Stomach (tissue), 19 donors: ENCODE results near the gene TMED7. TPM values are rescaled to one million over a fixed set of nuclear protein-coding genes. Genes with fewer than 3 reads are reported as not detected.
"Not testable (repeated sequence)": the region's sequence is repeated elsewhere in the genome, so short reads cannot be mapped to it uniquely, and the experiment has no call there.

Experiments
- DNase-seq, 2 donors: peaks; one replicate each; pipeline versions ENCODE4 v3.0.0 to v3.0.0-alpha.2; 2013 to 2019
- H3K27ac ChIP-seq, 5 donors: fragments of 200-600 bp in 4 of 5; sonication (generic) in 4 of 5; one replicate each; pipeline ENCODE4 v1.5.1; 2013 to 2019; ENCODE audit warnings: mild to moderate bottlenecking in 1 of 5, moderate library complexity in 1 of 5
- H3K27me3 ChIP-seq, 3 donors: fragments of 200-600 bp; sonication (generic); one replicate each; pipeline ENCODE4 v1.5.1; 2017 to 2019; ENCODE audit warnings: mixed run types in 1 of 3
- H3K36me3 ChIP-seq, 4 donors: fragments of 200-600 bp; sonication (generic); 1 replicate in 3 of 4; 2 replicates in 1 of 4; pipeline ENCODE4 v1.5.1; 2016 to 2019
- H3K4me1 ChIP-seq, 4 donors: fragments of 200-600 bp; sonication (generic); one replicate each; pipeline ENCODE4 v1.5.1; 2016 to 2019
- H3K4me3 ChIP-seq, 4 donors: fragments of 200-600 bp; sonication (generic) in 3 of 4; one replicate each; pipeline ENCODE4 v1.5.1; 2016 to 2019; ENCODE audit warnings: mild to moderate bottlenecking in 1 of 4
- H3K9me3 ChIP-seq, 4 donors: fragments of 200-600 bp; sonication (generic); one replicate each; pipeline ENCODE4 v1.5.1; 2016 to 2019
- CTCF ChIP-seq, 7 experiments: fragments of 450-650 bp in 4 of 7; fragments of 200-600 bp in 3 of 7; sonication (generic) in 3 of 7; IDR thresholded peaks; one replicate each; pipeline ENCODE4 v1.5.1; 2016 to 2019; ENCODE audit warnings: antibody characterized with exemption in 7 of 7, control low read depth in 2 of 7, mild to moderate bottlenecking in 1 of 7
- EP300 ChIP-seq: sonication (generic); formaldehyde crosslinking; IDR thresholded peaks from one replicate; pipeline ENCODE4 v1.6.1; 2017; ENCODE audit warnings: antibody characterized with exemption
- POLR2A ChIP-seq, 4 donors: fragments of 450-650 bp; IDR thresholded peaks; one replicate each; pipeline ENCODE4 v1.6.1; 2016; ENCODE audit warnings: antibody characterized with exemption in 4 of 4, control low read depth in 2 of 4, mild to moderate bottlenecking in 1 of 4, moderate library complexity in 1 of 4
- POLR2AphosphoS5 ChIP-seq, 3 donors: sonication (generic); formaldehyde crosslinking; IDR thresholded peaks; one replicate each; pipeline ENCODE4 v1.6.1; 2016; ENCODE audit warnings: antibody characterized with exemption in 3 of 3
- WGBS, 5 donors: extraction: QIAGEN DNeasy Blood & Tissue Kit in 3 of 5; methylation state at CpG; one replicate each; pipeline versions ENCODE4 v1.1.5 to v1.1.7; 2013 to 2018; 5-methylcytosine and 5-hydroxymethylcytosine counted together
- intact Hi-C: fragments of 100-400 bp; cut with DNase I; formaldehyde crosslinking; loops from one replicate; pipeline ENCODE4 v1.15.1; 2023; ENCODE audit warnings: low total_unique reads
- long read RNA-seq, 10 donors: transcript quantifications; one replicate each; lab custom pipeline, GENCODE V29; 2026
- polyA plus RNA-seq, 3 donors: library from polyadenylated mRNA; stranded (reverse); fragments of 200-250 nt; gene quantifications; one replicate each; pipeline ENCODE4 v1.2.3, GENCODE V29; 2013
- total RNA-seq, 5 donors: library from RNA; depleted of rRNA; stranded (reverse); fragments of >200 nt; gene quantifications; one replicate each; pipeline versions ENCODE4 v1.1.0 to v1.2.3, GENCODE V29; 2014 to 2016
- donor health status: healthy with polysubstance abuse.
- donor health status: Bipolar disorder and iron deficiency.
- donor health status: healthy.

TMED7 gene
- total RNA-seq (100 to 1,000 TPM in 2 of 5 donors, 10 to 100 TPM in 2, 1 to 10 TPM in 1; 9.8 to 169 (median 54.3) TPM), polyA plus RNA-seq (10 to 100 TPM; 12.8 to 16.5 (median 13.9) TPM)
- long read RNA-seq, donor 1, transcript TMED7-201 (3 exons, 3,757 nt), result major isoform, 8 of 8 reads
- long read RNA-seq, donor 1, partial matches to known transcripts, result 0 of 8 reads
- long read RNA-seq, donor 1, other reads (novel, unspliced or antisense), result 0 of 8 reads
- long read RNA-seq, donor 2, transcript TMED7-201 (3 exons, 3,757 nt), result major isoform, 15 of 15 reads
- long read RNA-seq, donor 2, partial matches to known transcripts, result 0 of 15 reads
- long read RNA-seq, donor 2, other reads (novel, unspliced or antisense), result 0 of 15 reads
- long read RNA-seq, donor 3, transcript TMED7-201 (3 exons, 3,757 nt), result major isoform, 7 of 7 reads
- long read RNA-seq, donor 3, partial matches to known transcripts, result 0 of 7 reads
- long read RNA-seq, donor 3, other reads (novel, unspliced or antisense), result 0 of 7 reads
- long read RNA-seq, donor 4, transcript TMED7-201 (3 exons, 3,757 nt), result major isoform, 5 of 5 reads
- long read RNA-seq, donor 4, partial matches to known transcripts, result 0 of 5 reads
- long read RNA-seq, donor 4, other reads (novel, unspliced or antisense), result 0 of 5 reads
- long read RNA-seq, donor 5, transcript TMED7-201 (3 exons, 3,757 nt), result major isoform, 30 of 30 reads
- long read RNA-seq, donor 5, partial matches to known transcripts, result 0 of 30 reads
- long read RNA-seq, donor 5, other reads (novel, unspliced or antisense), result 0 of 30 reads
- long read RNA-seq, donor 6, transcript TMED7-201 (3 exons, 3,757 nt), result major isoform, 40 of 41 reads
- long read RNA-seq, donor 6, partial matches to known transcripts, result 0 of 41 reads
- long read RNA-seq, donor 6, other reads (novel, unspliced or antisense), result 0 of 41 reads
- long read RNA-seq, donor 7, transcript TMED7-201 (3 exons, 3,757 nt), result major isoform, 35 of 35 reads
- long read RNA-seq, donor 7, partial matches to known transcripts, result 0 of 35 reads
- long read RNA-seq, donor 7, other reads (novel, unspliced or antisense), result 0 of 35 reads
- long read RNA-seq, donor 8, transcript TMED7-201 (3 exons, 3,757 nt), result major isoform, 16 of 16 reads
- long read RNA-seq, donor 8, partial matches to known transcripts, result 0 of 16 reads
- long read RNA-seq, donor 8, other reads (novel, unspliced or antisense), result 0 of 16 reads
- long read RNA-seq, donor 9, transcript TMED7-201 (3 exons, 3,757 nt), result major isoform, 13 of 22 reads
- long read RNA-seq, donor 9, partial matches to known transcripts, result 9 of 22 reads
- long read RNA-seq, donor 9, other reads (novel, unspliced or antisense), result 0 of 22 reads
- long read RNA-seq, donor 10, transcript TMED7-201 (3 exons, 3,757 nt), result major isoform, 9 of 9 reads
- long read RNA-seq, donor 10, partial matches to known transcripts, result 0 of 9 reads
- long read RNA-seq, donor 10, other reads (novel, unspliced or antisense), result 0 of 9 reads

- TF ChIP-seq CTCF (IDR thresholded peaks at IDR 0.05), result peak in 2 of 7 experiments; percentile 32 to 44
- peak in 2 of 4 donors; percentile 90 for TF ChIP-seq POLR2A (IDR thresholded peaks at IDR 0.05)
- peak; percentile 88 to 95 (median 92) for TF ChIP-seq POLR2AphosphoS5 (IDR thresholded peaks at IDR 0.05)
- TF ChIP-seq EP300, result no peak
- Histone ChIP-seq H3K27ac (peak within 1 kb of the TSS; percentile 91 to 98 (median 97)), H3K36me3 (peaks cover 0 to 3% (median 0%) of the 10 kb centered on the region in 4 donors), H3K9me3 (no peaks in the 10 kb centered on the region), H3K27me3 (no peaks in the 10 kb centered on the region), H3K4me1 (peaks cover 27 to 53% (median 41%) of the 10 kb centered on the region in 4 donors), H3K4me3 (peak within 1 kb of the TSS; percentile 61 to 94 (median 84))
- 0 to 1% (median 0%) methylated on average over 55 to 77 of the region's 77 CpGs for WGBS, 5 donors
- intact Hi-C loops, result no loop called here
- peak; percentile 100 for DNase-seq
Measured at GRCh38 chr5:115625579-115626444, at the start of gene TMED7. Gene TMED7 (minus strand): TSS chr5:115626036. CDS start chr5:115625792, 244 bp downstream.

GRCh38 chr5:115674782-115675181 is 48.9 kb upstream of the TMED7 start:
- DNase-seq, H3K9me3 ChIP-seq, H3K27ac ChIP-seq, H3K27me3 ChIP-seq, H3K4me3 ChIP-seq, intact Hi-C loops, H3K4me1 ChIP-seq, H3K36me3 ChIP-seq: not testable (repeated sequence)
- 57 to 75% (median 69%) methylated on average over 9 to 11 of the region's 11 CpGs for WGBS, 5 donors

GRCh38 chr5:115673596-115673995 is 47.8 kb upstream of the TMED7 start:
- no peaks in the 10 kb centered on the region for H3K27me3 ChIP-seq
- no peaks in the 10 kb centered on the region for H3K36me3 ChIP-seq
- H3K27ac ChIP-seq, result no peak overlapping the region
- DNase-seq, result no peak
- WGBS, 5 donors, result 0 to 35% (median 0%) methylated on average over 1 of the region's 1 CpG
- intact Hi-C loops, result no loop called here
- no peaks in the 10 kb centered on the region for H3K4me1 ChIP-seq
- no peak overlapping the region for H3K4me3 ChIP-seq
- peaks cover 0 to 6% (median 0%) of the 10 kb centered on the region in 4 donors for H3K9me3 ChIP-seq
- no peak for TF ChIP-seq EP300
- no peak for TF ChIP-seq CTCF (IDR thresholded peaks at IDR 0.05)
- no peak for TF ChIP-seq POLR2AphosphoS5 (IDR thresholded peaks at IDR 0.05)
- TF ChIP-seq POLR2A (IDR thresholded peaks at IDR 0.05), result no peak

GRCh38 chr5:115671939-115672338 is 46.1 kb upstream of the TMED7 start:
- 82 to 100% (median 88%) methylated on average over 1 of the region's 1 CpG for WGBS, 5 donors
- Histone ChIP-seq H3K27ac (no peak overlapping the region), H3K27me3 (no peaks in the 10 kb centered on the region), H3K9me3 (peaks cover 0 to 16% (median 4%) of the 10 kb centered on the region in 4 donors), H3K36me3 (no peaks in the 10 kb centered on the region), H3K4me3 (no peak overlapping the region), H3K4me1 (no peaks in the 10 kb centered on the region)
- no peak for TF ChIP-seq POLR2AphosphoS5 (IDR thresholded peaks at IDR 0.05)
- TF ChIP-seq CTCF (IDR thresholded peaks at IDR 0.05), result no peak
- DNase-seq, result no peak
- intact Hi-C loops, result no loop called here
